Suppressor macrophage treated with lipopolysaccharide for 1 hour (primary cell): ENCODE data around the gene FAM170B.

Experiments
- DNase-seq, 3 donors: peaks; one replicate each; pipeline ENCODE4 v3.0.0-alpha.2; 2020 to 2022

FAM170B gene

GRCh38 chr10:49133706-49134248 is at the start of gene FAM170B:
Gene FAM170B, minus strand, starts transcription at chr10:49134021. Its CDS starts 103 bp downstream, at chr10:49133918.
- DNase-seq, result no peak

GRCh38 chr10:49182776-49183175 is 49.0 kb upstream of the FAM170B start:
- no peak for DNase-seq

- DNase-seq, result no peak
Observed at GRCh38 chr10:49180444-49180860, 46.6 kb upstream of the FAM170B start.

- DNase-seq, result no peak
Observed at GRCh38 chr10:49179699-49180443, 46.0 kb upstream of the FAM170B start.

GRCh38 chr10:49178489-49179471 is 45.0 kb upstream of the FAM170B start:
- DNase-seq, result no peak

GRCh38 chr10:49177391-49178355 is 43.9 kb upstream of the FAM170B start:
- DNase-seq, result peak; percentile 95 to 98 (median 97)

- no peak for DNase-seq
Observed at GRCh38 chr10:49176310-49177268, 42.8 kb upstream of the FAM170B start.

GRCh38 chr10:49175587-49176309 is 41.9 kb upstream of the FAM170B start:
- DNase-seq, result no peak

GRCh38 chr10:49174926-49175500 is 41.2 kb upstream of the FAM170B start:
- no peak for DNase-seq

GRCh38 chr10:49174261-49174925 is 40.6 kb upstream of the FAM170B start:
- no peak for DNase-seq

GRCh38 chr10:49173853-49174252 is 40.0 kb upstream of the FAM170B start:
- DNase-seq, result peak; percentile 46 to 68 (median 55)

GRCh38 chr10:49173201-49173772 is 39.5 kb upstream of the FAM170B start:
- DNase-seq, result no peak

- no peak for DNase-seq
Observed at GRCh38 chr10:49172777-49173132, 38.9 kb upstream of the FAM170B start.

- DNase-seq, result peak in 1 of 3 donors; percentile 36
Observed at GRCh38 chr10:49172061-49172776, 38.4 kb upstream of the FAM170B start.

GRCh38 chr10:49171326-49172060 is 37.7 kb upstream of the FAM170B start:
- no peak for DNase-seq

- no peak for DNase-seq
Observed at GRCh38 chr10:49170632-49171325, 37.0 kb upstream of the FAM170B start.

- no peak for DNase-seq
Observed at GRCh38 chr10:49169776-49170175, 36.0 kb upstream of the FAM170B start.
